ENCODE results near the gene UTF1.
"Not testable (repeated sequence)": the region's sequence is repeated elsewhere in the genome, so short reads cannot be mapped to it uniquely, and the experiment has no call there.

UTF1 gene

GRCh38 chr10:133227256-133227655 lies 2.8 kb upstream of the UTF1 start:
- DNase-seq (ENCODE audit: low read depth), result no peak

- DNase-seq (ENCODE audit: low read depth), result no peak
Measured at GRCh38 chr10:133229265-133230043, 563 bp upstream of the UTF1 start.

- no peak for DNase-seq (ENCODE audit: low read depth)
Measured at GRCh38 chr10:133230387-133231195, 574 bp downstream of the UTF1 start.

- no peak for DNase-seq (ENCODE audit: low read depth)
Measured at GRCh38 chr10:133231244-133231945, 1.4 kb downstream of the UTF1 start.

GRCh38 chr10:133231946-133232574 lies 2.0 kb downstream of the UTF1 start:
- DNase-seq (ENCODE audit: low read depth), result no peak

- not testable (repeated sequence) for DNase-seq (ENCODE audit: low read depth)
Measured at GRCh38 chr10:133234796-133235195, 4.8 kb downstream of the UTF1 start.

- no peak for DNase-seq (ENCODE audit: low read depth)
Measured at GRCh38 chr10:133235265-133235855, 5.3 kb downstream of the UTF1 start.

GRCh38 chr10:133235932-133236331 lies 5.9 kb downstream of the UTF1 start:
- no peak for DNase-seq (ENCODE audit: low read depth)

- DNase-seq (ENCODE audit: low read depth), result no peak
Measured at GRCh38 chr10:133236401-133237240, 6.6 kb downstream of the UTF1 start.

- DNase-seq (ENCODE audit: low read depth), result no peak
Measured at GRCh38 chr10:133237241-133237587, 7.2 kb downstream of the UTF1 start.

GRCh38 chr10:133237588-133238465 lies 7.8 kb downstream of the UTF1 start, which contains the start of gene VENTX:
Gene VENTX, plus strand, starts transcription at chr10:133237855. Its CDS starts 60 bp downstream, at chr10:133237915.
- no peak for DNase-seq (ENCODE audit: low read depth)

GRCh38 chr10:133238466-133238804 lies 8.4 kb downstream of the UTF1 start:
- no peak for DNase-seq (ENCODE audit: low read depth)

GRCh38 chr10:133239990-133240389 lies 10.0 kb downstream of the UTF1 start:
- no peak for DNase-seq (ENCODE audit: low read depth)

GRCh38 chr10:133241501-133242205 lies 11.6 kb downstream of the UTF1 start:
- DNase-seq (ENCODE audit: low read depth), result no peak

GRCh38 chr10:133242611-133243356 lies 12.8 kb downstream of the UTF1 start:
- no peak for DNase-seq (ENCODE audit: low read depth)

- no peak for DNase-seq (ENCODE audit: low read depth)
Measured at GRCh38 chr10:133243593-133243992, 13.6 kb downstream of the UTF1 start.

GRCh38 chr10:133245439-133246235 lies 15.6 kb downstream of the UTF1 start:
- no peak for DNase-seq (ENCODE audit: low read depth)

- DNase-seq (ENCODE audit: low read depth), result no peak
Measured at GRCh38 chr10:133246236-133246626, 16.2 kb downstream of the UTF1 start.

Data from activated gamma-delta T cell treated with anti-CD3 and anti-CD28 coated beads, Interleukin-2, amount 50 U/mL, for 16 hours (primary cell).